ENCODE results near the gene TRAF7.

DNA sequence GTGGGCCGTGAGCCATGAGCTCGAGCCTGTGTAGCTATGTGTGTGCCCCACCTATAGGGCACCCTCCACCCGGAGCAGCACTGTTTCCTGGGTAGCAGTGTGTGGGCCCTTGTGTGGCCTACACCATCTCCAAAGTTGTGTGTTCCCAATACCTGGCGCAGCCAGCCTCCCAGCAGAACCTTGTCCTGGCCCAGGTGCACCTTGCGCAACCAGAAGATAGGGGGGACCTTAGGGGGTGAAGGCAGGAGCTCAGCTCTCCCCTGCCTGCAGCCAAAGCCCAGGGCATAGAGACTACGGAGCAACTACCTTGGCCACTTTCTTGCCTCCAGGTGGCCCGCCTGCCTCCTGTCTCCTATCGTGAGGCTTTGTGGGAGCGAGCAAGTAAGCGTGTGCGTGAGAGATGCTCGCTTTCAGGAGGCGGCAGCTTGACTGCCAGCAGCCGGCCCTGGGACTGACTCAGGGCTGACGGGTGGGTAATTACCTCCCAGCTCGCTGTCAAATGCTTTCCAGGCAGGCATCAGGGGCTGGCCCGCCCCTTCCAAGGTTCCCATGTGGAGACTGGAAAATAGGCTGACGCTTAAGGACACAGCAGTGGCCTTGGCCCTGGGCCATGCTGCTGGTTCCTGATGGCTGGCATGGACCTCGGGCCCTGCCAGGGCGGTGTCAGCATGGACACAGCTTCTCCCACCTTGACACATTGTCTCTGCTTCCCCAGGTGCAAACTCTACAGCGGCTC is 19.0 kb downstream of the TRAF7 start:
- TF ChIP-seq, protein P1, sequence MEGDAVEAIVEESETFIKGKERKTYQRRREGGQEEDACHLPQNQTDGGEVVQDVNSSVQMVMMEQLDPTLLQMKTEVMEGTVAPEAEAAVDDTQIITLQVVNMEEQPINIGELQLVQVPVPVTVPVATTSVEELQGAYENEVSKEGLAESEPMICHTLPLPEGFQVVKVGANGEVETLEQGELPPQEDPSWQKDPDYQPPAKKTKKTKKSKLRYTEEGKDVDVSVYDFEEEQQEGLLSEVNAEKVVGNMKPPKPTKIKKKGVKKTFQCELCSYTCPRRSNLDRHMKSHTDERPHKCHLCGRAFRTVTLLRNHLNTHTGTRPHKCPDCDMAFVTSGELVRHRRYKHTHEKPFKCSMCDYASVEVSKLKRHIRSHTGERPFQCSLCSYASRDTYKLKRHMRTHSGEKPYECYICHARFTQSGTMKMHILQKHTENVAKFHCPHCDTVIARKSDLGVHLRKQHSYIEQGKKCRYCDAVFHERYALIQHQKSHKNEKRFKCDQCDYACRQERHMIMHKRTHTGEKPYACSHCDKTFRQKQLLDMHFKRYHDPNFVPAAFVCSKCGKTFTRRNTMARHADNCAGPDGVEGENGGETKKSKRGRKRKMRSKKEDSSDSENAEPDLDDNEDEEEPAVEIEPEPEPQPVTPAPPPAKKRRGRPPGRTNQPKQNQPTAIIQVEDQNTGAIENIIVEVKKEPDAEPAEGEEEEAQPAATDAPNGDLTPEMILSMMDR (IDR thresholded peaks at IDR 0.05): no peak
- no peak for TF ChIP-seq POLR2A (IDR thresholded peaks at IDR 0.05)
